AG09319 (cell line): Measurements from ENCODE around the gene ZNF512B.

Experiments
- DNase-seq: peaks from one replicate; pipeline ENCODE4 v3.0.0-alpha.2; 2010; ENCODE audit warnings: low read depth; ENCODE audit errors: extremely low read depth
- CTCF ChIP-seq: IDR thresholded peaks from 2 replicates; pipeline ENCODE4 v1.5.1; 2011; ENCODE audit warnings: low read depth, mild to moderate bottlenecking, inconsistent platforms, low read length, moderate library complexity

The ZNF512B gene

GRCh38 chr20:63968928-63969760 lies 586 bp downstream of the ZNF512B start:
- DNase-seq: no peak
- no peak for TF ChIP-seq CTCF

- no peak for TF ChIP-seq CTCF
- DNase-seq: no peak
Observed at GRCh38 chr20:63968136-63968927, 1.4 kb downstream of the ZNF512B start.

GRCh38 chr20:63967330-63968135 lies 2.2 kb downstream of the ZNF512B start:
- no peak for TF ChIP-seq CTCF
- DNase-seq: no peak

- no peak for DNase-seq
- no peak for TF ChIP-seq CTCF
Observed at GRCh38 chr20:63966944-63967322, 2.8 kb downstream of the ZNF512B start.

- TF ChIP-seq CTCF: no peak
- DNase-seq: no peak
Observed at GRCh38 chr20:63966172-63966943, 3.4 kb downstream of the ZNF512B start.

GRCh38 chr20:63964412-63964811 lies 5.3 kb downstream of the ZNF512B start:
- DNase-seq: no peak
- no peak for TF ChIP-seq CTCF
